ENCODE results near the gene RENBP.

DNA sequence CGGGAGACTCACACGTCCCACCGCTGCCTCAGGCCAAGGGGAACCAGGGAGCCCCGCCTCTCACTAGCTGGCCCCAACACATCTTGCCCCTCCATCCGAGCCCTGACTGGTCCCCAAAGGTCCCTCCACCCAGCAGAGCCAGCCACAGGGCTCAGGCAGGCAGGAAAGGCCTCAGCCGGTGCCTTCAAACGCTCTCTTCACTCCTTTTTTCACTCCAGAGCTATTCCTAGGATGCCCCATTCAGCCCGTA is 16.8 kb downstream of the RENBP start:
- TF ChIP-seq, protein P1, sequence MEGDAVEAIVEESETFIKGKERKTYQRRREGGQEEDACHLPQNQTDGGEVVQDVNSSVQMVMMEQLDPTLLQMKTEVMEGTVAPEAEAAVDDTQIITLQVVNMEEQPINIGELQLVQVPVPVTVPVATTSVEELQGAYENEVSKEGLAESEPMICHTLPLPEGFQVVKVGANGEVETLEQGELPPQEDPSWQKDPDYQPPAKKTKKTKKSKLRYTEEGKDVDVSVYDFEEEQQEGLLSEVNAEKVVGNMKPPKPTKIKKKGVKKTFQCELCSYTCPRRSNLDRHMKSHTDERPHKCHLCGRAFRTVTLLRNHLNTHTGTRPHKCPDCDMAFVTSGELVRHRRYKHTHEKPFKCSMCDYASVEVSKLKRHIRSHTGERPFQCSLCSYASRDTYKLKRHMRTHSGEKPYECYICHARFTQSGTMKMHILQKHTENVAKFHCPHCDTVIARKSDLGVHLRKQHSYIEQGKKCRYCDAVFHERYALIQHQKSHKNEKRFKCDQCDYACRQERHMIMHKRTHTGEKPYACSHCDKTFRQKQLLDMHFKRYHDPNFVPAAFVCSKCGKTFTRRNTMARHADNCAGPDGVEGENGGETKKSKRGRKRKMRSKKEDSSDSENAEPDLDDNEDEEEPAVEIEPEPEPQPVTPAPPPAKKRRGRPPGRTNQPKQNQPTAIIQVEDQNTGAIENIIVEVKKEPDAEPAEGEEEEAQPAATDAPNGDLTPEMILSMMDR (IDR thresholded peaks at IDR 0.05), result no peak
- no peak for TF ChIP-seq POLR2A (IDR thresholded peaks at IDR 0.05)
